GM12875 (cell line): Measurements from ENCODE around the gene KCNIP1.

Experiments used
- H3K4me3 ChIP-seq: one replicate; pipeline ENCODE4 v1.5.1; 2011; ENCODE audit warnings: low read depth, low read length, control low read depth
- TF ChIP-seq, protein P1 (sequence below): IDR thresholded peaks from 2 replicates; pipeline ENCODE4 v1.5.1; 2011; ENCODE audit warnings: low read depth, mild to moderate bottlenecking, control low read depth, inconsistent platforms, low read length, moderate library complexity, borderline replicate concordance; ENCODE audit not compliant: insufficient read depth

Gene KCNIP1

DNA sequence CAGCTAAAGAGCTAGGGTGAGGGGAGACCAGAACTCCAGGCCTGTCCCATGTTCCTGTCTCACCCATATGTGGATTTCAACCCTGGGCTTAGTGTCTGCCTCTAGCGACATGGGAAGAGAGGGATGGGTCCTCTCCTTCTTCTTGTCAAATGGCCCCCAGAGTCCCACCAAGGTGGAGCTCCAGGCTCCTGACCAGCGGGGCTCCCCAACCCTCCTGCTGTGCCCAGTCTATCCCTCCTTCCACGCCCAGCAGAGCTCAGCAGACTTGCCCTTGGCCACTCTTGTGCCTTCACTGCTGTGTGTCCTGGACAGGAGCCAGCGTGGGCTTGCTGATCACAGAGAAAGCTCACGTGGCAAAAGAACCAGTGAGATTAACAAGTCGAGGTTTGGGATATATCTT lies 156.7 kb downstream of the KCNIP1 start:
- H3K4me3 ChIP-seq, result no peak overlapping the region
- TF ChIP-seq, protein P1, sequence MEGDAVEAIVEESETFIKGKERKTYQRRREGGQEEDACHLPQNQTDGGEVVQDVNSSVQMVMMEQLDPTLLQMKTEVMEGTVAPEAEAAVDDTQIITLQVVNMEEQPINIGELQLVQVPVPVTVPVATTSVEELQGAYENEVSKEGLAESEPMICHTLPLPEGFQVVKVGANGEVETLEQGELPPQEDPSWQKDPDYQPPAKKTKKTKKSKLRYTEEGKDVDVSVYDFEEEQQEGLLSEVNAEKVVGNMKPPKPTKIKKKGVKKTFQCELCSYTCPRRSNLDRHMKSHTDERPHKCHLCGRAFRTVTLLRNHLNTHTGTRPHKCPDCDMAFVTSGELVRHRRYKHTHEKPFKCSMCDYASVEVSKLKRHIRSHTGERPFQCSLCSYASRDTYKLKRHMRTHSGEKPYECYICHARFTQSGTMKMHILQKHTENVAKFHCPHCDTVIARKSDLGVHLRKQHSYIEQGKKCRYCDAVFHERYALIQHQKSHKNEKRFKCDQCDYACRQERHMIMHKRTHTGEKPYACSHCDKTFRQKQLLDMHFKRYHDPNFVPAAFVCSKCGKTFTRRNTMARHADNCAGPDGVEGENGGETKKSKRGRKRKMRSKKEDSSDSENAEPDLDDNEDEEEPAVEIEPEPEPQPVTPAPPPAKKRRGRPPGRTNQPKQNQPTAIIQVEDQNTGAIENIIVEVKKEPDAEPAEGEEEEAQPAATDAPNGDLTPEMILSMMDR, result no peak

DNA sequence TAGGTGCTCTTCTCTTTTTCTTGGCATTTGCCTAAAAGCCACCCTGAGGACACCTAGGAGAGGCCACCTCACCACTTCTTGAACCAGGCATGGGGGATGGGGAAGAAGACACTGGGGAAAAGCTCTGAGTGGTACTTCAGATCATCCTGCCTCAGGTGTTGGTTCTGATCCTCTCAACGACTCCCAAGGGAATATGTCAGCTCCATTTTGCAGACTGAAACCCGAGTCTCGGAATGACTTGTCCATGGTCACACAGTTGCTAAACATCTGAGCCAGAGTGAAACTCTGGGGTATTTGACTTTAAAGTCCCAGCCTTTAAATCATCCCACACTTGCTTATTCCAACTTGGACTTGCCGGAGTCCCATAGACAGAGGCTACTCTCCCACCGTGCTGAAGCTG lies 159.1 kb downstream of the KCNIP1 start:
- TF ChIP-seq, protein P1, result no peak
- no peak overlapping the region for H3K4me3 ChIP-seq

DNA sequence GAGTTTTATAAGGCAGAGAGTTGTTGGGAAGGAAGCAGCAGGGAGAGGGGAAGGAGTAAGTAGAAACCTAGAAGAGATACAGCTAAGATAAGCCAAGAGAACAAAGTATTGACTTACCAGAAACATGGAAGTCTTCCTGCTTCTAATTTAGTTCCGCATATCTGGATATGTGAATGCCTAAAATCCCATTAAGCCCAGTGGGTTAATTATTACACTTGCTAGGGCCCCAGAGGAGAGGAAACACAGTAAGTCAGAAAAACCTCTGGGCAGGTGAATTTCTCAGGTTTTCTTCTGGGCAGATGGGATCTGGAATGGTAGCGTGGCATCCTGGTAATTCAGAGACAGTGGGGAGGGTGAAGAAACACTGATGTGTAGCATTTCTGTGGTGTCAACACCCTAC lies 175.0 kb downstream of the KCNIP1 start:
- H3K4me3 ChIP-seq, result no peak overlapping the region
- TF ChIP-seq, protein P1, result no peak

DNA sequence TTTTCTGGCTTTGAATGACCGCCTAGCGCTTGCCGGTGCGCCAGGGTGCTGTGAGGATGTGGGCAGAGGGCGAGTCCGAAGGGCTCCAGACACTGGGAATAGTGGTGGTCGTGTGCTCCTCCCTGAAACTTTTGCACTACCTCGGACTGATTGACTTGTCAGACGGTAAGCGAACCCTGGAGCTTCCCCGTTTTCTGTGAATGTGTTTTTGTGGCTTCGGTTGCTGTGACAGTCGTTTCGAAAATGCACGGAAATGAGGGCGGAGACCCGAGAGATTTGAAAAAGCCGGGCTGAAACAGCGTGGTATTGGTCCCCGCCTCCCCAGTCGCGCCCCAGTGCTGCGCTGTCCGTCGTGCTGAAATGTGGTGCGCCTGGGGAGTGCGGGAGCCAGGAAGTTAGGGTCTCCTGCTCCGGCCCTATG lies 177.2 kb downstream of the KCNIP1 start:
- TF ChIP-seq, protein P1, result no peak
- no peak overlapping the region for H3K4me3 ChIP-seq

DNA sequence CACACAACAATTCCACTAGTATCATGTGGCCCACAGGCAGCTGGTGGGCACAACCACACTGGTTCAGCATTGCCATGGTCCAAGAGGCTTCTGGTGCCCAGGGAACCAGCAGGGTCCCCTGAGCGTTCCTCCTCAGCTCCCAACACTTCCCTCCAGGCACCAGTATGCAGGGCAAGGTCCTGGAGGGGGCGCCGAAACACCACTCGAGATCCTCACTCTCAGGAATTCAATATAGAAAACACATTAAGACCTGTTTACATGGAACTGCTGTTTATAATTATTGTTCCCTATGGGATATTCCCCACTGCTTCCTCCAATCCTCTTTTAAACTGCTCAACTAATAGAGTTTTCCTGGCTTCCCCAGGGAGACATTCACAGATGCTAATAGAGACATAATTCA lies 187.8 kb downstream of the KCNIP1 start:
- TF ChIP-seq, protein P1, result no peak
- H3K4me3 ChIP-seq, result no peak overlapping the region

DNA sequence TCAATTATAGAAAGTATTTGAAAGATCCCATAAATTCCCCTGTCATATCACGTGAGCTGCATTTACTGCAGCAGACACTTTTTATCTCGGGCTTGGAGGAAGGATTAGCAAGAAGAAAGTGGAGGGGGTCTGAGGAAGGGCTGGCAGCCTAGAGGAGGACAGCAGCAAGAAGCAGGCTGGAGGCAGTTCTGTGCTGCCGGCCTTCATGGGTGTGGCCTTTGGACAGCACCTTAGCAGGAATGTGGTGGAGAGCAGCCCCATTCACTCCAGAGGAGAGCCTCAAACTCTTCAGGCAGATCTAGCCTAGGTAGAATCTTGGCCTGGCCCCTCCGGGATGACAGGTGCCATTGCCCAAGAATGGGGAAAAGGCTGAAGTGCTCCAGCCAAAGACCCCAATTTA lies 189.9 kb downstream of the KCNIP1 start:
- H3K4me3 ChIP-seq, result no peak overlapping the region
- TF ChIP-seq, protein P1, result no peak

DNA sequence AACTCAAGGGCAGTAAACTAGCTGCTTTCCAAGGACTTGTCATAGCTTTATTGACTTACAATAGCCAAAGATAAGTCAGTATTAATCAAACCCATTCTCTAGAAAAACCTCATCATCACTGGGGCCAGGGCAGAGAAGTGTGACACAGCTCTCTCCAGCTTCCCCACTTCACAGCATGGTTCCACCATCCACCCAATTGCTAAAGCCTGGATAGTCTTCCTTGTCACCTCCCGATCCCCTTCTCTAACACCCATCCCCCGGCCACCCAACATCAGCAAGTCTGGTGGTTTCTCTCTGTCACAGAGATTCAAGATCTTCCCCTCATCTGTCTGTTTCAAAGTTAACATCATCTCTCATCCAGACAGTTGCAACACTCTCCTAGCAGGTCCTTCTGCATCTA lies 191.1 kb downstream of the KCNIP1 start:
- TF ChIP-seq, protein P1, result no peak
- no peak overlapping the region for H3K4me3 ChIP-seq
